T-helper 2 cell treated with Interferon-gamma antibody and Interleukin-4, amounts not matched to agents 100 ng/mL and 5 ng/mL, for 36 hours (primary cell): Measurements from ENCODE around the gene PLEKHA6. TPM values are rescaled to one million over a fixed set of nuclear protein-coding genes. Genes with fewer than 3 reads are reported as not detected.

Source experiments
- intact Hi-C: fragments of 100-400 bp; cut with micrococcal nuclease; formaldehyde crosslinking; loops from one replicate; pipeline ENCODE4 v1.15.1; 2023
- total RNA-seq: library from RNA; stranded (reverse); gene quantifications from 2 replicates; pipeline ENCODE4 v1.2.3, GENCODE V29; 2022

PLEKHA6 gene
- total RNA-seq, 1 donor from 2014 or later: 0.09 TPM

- intact Hi-C loops: no loop called here
Measured at GRCh38 chr1:204380293-204380831, 20.6 kb upstream of the PLEKHA6 start.

GRCh38 chr1:204377800-204378668 is 18.3 kb upstream of the PLEKHA6 start:
- intact Hi-C loops: no loop called here

GRCh38 chr1:204376919-204377799 is 17.4 kb upstream of the PLEKHA6 start:
- intact Hi-C loops: no loop called here

GRCh38 chr1:204376465-204376864 is 16.7 kb upstream of the PLEKHA6 start:
- intact Hi-C loops: no loop called here

GRCh38 chr1:204373911-204374310 is 14.2 kb upstream of the PLEKHA6 start:
- intact Hi-C loops: no loop called here

- intact Hi-C loops: no loop called here
Measured at GRCh38 chr1:204370176-204370575, 10.4 kb upstream of the PLEKHA6 start.

GRCh38 chr1:204368996-204369726 is 9.4 kb upstream of the PLEKHA6 start:
- intact Hi-C loops: no loop called here

- intact Hi-C loops: no loop called here
Measured at GRCh38 chr1:204367956-204368355, 8.2 kb upstream of the PLEKHA6 start.

- intact Hi-C loops: no loop called here
Measured at GRCh38 chr1:204367193-204367858, 7.6 kb upstream of the PLEKHA6 start.

- intact Hi-C loops: no loop called here
Measured at GRCh38 chr1:204366759-204367158, 7.0 kb upstream of the PLEKHA6 start.

GRCh38 chr1:204363335-204364114 is 3.8 kb upstream of the PLEKHA6 start:
- intact Hi-C loops: loop anchor here (1.0 to 2.0 kb wide), 4 partner anchors 105 to 502 kb away; partner anchors contain the start of gene SNRPE

GRCh38 chr1:204362984-204363334 is 3.2 kb upstream of the PLEKHA6 start:
- intact Hi-C loops: loop anchor here (1.0 to 2.0 kb wide), 4 partner anchors 105 to 502 kb away; partner anchors contain the start of gene SNRPE

GRCh38 chr1:204361781-204362180 is 2.1 kb upstream of the PLEKHA6 start:
- intact Hi-C loops: loop anchor here (2.0 kb wide), 1 partner anchor 147 kb away; no protein-coding TSS in a partner anchor

GRCh38 chr1:204361341-204361771 is 1.6 kb upstream of the PLEKHA6 start:
- intact Hi-C loops: no loop called here

GRCh38 chr1:204360314-204360713 is 585 bp upstream of the PLEKHA6 start:
- intact Hi-C loops: no loop called here

- intact Hi-C loops: no loop called here
Measured at GRCh38 chr1:204359131-204359473, 627 bp downstream of the PLEKHA6 start.

GRCh38 chr1:204358605-204359004 is 1.1 kb downstream of the PLEKHA6 start:
- intact Hi-C loops: no loop called here

GRCh38 chr1:204357551-204358490 is 1.9 kb downstream of the PLEKHA6 start:
- intact Hi-C loops: no loop called here

- intact Hi-C loops: no loop called here
Measured at GRCh38 chr1:204356997-204357396, 2.7 kb downstream of the PLEKHA6 start.
